Left ventricle myocardium inferior (tissue), 1 donor: ENCODE data around the gene UBTD1. TPM values are rescaled to one million over a fixed set of nuclear protein-coding genes. Genes with fewer than 3 reads are reported as not detected.

Experiments
- DNase-seq: peaks from one replicate; pipeline ENCODE4 v3.0.0-alpha.2; 2020
- H3K27ac ChIP-seq: fragments of 200-600 bp; replicated peaks from 2 replicates; pipeline ENCODE4 v1.8.0; 2021
- H3K27me3 ChIP-seq: fragments of 200-600 bp; 2 replicates; pipeline ENCODE4 v1.8.0; 2021; ENCODE audit warnings: low read depth
- H3K36me3 ChIP-seq: fragments of 200-600 bp; 2 replicates; pipeline ENCODE4 v1.8.0; 2021
- H3K4me1 ChIP-seq: fragments of 200-600 bp; 2 replicates; pipeline ENCODE4 v1.8.0; 2021
- H3K4me3 ChIP-seq: fragments of 200-600 bp; 2 replicates; pipeline ENCODE4 v1.8.0; 2021; ENCODE audit warnings: mild to moderate bottlenecking, moderate library complexity
- H3K9me3 ChIP-seq: fragments of 200-600 bp; replicated peaks from 2 replicates; pipeline ENCODE4 v1.8.0; 2021
- intact Hi-C: fragments of 100-400 bp; cut with micrococcal nuclease; formaldehyde crosslinking; loops from one replicate; pipeline ENCODE4 v1.11.0; 2022
- total RNA-seq: library from RNA; stranded (reverse); fragmentation: NEBNext Ultra II Directional; extraction: Animal tissue kit (Norgen Biotek cat#: 25700); gene quantifications from one replicate; pipeline ENCODE4 v1.2.1, GENCODE V29; 2021
- TF ChIP-seq, protein P1 (sequence below): fragments of 200-600 bp; IDR thresholded peaks from 2 replicates; pipeline ENCODE4 v1.8.0; 2021; ENCODE audit warnings: antibody characterized with exemption, mild to moderate bottlenecking, borderline replicate concordance
- donor health status: DM: no; HTN: yes; CAD: no; lungs with severe emphysema.

The UBTD1 gene
- total RNA-seq, 1 donor from 2014 or later = 17.1 TPM

DNA sequence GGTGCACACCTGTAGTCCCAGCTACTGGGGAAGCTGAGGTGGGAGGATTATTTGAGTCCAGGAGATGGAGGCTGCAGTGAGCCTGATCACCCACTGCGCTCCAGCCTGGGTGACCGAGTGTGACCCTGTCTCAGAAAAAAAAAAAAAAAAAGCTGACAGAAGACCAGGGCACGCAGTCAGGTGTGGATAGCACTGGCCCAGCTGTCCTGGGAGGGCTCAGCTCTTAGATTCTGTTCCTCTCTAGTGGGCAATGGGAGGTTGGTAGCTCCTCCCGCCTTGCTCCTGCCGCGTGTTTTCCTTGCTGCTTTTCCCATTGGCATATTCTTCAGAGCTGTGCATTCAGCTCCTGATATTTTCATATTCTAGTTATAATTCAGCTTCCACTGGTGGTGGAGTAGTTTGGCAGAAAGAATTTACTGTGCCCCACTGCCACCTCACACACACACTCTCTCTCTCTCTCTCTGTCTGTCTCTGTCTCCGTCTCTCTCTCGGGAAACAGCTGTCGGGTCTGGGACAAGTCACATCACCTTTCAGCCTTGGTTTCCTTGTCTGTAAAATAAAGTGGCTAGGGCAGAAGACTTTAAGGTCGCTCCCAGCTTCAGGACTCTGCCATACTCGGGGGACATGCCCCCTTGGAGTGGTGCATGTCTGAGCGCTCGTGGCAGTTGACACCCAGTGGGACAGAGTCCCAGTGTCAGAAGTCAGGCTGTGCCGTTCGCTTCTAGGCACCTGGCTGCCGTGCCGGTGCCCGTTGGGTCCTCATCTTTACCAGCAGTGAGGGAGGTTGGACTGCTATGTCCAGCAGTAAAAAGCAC, 47.9 kb downstream of the UBTD1 start:
- H3K4me3 ChIP-seq = no peak overlapping the region
- H3K9me3 ChIP-seq = no peaks in the 10 kb centered on the region
- DNase-seq = no peak
- no peak overlapping the region for H3K27ac ChIP-seq
- H3K27me3 ChIP-seq = no peaks in the 10 kb centered on the region
- H3K36me3 ChIP-seq = no peaks in the 10 kb centered on the region
- peaks cover 78% of the 10 kb centered on the region for H3K4me1 ChIP-seq
- TF ChIP-seq, protein P1, sequence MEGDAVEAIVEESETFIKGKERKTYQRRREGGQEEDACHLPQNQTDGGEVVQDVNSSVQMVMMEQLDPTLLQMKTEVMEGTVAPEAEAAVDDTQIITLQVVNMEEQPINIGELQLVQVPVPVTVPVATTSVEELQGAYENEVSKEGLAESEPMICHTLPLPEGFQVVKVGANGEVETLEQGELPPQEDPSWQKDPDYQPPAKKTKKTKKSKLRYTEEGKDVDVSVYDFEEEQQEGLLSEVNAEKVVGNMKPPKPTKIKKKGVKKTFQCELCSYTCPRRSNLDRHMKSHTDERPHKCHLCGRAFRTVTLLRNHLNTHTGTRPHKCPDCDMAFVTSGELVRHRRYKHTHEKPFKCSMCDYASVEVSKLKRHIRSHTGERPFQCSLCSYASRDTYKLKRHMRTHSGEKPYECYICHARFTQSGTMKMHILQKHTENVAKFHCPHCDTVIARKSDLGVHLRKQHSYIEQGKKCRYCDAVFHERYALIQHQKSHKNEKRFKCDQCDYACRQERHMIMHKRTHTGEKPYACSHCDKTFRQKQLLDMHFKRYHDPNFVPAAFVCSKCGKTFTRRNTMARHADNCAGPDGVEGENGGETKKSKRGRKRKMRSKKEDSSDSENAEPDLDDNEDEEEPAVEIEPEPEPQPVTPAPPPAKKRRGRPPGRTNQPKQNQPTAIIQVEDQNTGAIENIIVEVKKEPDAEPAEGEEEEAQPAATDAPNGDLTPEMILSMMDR = no peak
- intact Hi-C loops = no loop called here

DNA sequence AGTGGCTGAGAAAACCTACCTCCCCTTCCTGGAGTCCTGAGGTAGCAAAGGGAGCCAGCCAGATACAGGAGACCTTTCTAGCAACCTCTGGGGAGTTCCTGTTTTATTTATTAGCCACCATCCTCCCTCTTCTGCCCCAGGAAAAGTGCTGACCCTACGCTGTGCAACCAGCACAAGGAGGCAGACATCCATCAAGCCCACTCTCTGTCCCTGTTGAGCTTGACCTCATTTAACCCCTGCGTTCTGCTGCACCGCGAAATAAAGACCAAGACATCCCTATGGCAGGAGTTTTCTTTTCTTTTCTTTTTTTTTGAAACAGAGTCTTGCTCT, 48.5 kb downstream of the UBTD1 start:
- TF ChIP-seq, protein P1 = no peak
- H3K4me3 ChIP-seq = no peak overlapping the region
- DNase-seq = no peak
- intact Hi-C loops = no loop called here
- H3K36me3 ChIP-seq = no peaks in the 10 kb centered on the region
- no peaks in the 10 kb centered on the region for H3K27me3 ChIP-seq
- peak overlapping the region; percentile 71 for H3K27ac ChIP-seq
- peaks cover 72% of the 10 kb centered on the region for H3K4me1 ChIP-seq
- H3K9me3 ChIP-seq = no peaks in the 10 kb centered on the region

DNA sequence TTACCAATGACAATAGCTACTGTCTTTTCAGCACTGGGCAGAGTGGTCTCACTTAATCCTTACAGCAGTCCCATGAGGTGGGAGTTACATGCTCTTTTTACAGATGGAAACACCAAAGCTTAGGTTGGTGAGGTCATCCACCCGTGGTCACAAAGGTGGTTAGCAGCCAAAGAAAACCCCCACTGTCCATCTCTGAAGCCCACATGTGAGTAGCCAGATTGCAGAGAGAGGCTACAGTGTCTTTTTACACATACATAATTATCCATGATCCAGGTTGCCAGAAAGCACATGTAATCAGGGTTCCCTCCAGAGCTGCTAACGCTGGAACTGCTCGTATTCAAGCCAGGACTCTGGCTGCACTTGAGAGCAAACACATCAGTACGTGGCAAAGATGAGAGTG, 49.2 kb downstream of the UBTD1 start:
- H3K27me3 ChIP-seq = no peaks in the 10 kb centered on the region
- TF ChIP-seq, protein P1 = no peak
- H3K4me1 ChIP-seq = peaks cover 67% of the 10 kb centered on the region
- no peak for DNase-seq
- H3K4me3 ChIP-seq = no peak overlapping the region
- H3K27ac ChIP-seq = peak overlapping the region; percentile 71
- H3K36me3 ChIP-seq = no peaks in the 10 kb centered on the region
- intact Hi-C loops = no loop called here
- H3K9me3 ChIP-seq = no peaks in the 10 kb centered on the region

DNA sequence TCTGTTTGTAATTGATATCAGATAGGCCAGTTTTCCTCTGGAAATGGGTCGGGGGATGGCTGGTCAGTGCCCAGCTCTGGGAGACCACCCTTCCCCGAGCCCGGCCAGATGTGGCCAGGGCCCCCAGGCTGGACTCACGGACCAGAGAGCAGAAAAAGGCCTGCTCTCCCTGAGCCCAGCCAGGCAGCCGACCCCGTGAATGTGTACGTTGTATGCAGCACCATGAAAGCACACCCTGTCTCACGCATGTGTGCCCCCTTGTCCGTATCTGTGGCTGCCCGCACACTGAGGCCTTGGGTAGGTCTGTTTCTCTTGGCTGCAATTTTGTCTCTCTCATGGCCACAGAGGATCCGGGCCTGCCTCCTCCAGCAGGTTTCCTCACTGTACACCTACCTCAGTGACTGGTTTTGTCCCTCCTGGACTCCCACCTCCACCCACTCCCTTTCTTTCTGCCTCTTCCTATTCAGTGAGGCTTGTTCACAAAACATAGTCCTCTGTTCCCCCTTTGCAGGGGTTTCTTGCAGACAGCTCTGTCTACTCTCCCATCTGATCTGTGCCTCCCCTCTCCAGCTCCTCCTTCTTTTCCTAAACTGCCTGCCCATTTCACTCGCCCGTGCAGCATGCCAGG, 50.2 kb downstream of the UBTD1 start:
- no peak overlapping the region for H3K4me3 ChIP-seq
- no peak for DNase-seq
- H3K27me3 ChIP-seq = no peaks in the 10 kb centered on the region
- peaks cover 67% of the 10 kb centered on the region for H3K4me1 ChIP-seq
- intact Hi-C loops = no loop called here
- no peaks in the 10 kb centered on the region for H3K9me3 ChIP-seq
- H3K27ac ChIP-seq = peak overlapping the region; percentile 71
- TF ChIP-seq, protein P1 = no peak
- no peaks in the 10 kb centered on the region for H3K36me3 ChIP-seq

DNA sequence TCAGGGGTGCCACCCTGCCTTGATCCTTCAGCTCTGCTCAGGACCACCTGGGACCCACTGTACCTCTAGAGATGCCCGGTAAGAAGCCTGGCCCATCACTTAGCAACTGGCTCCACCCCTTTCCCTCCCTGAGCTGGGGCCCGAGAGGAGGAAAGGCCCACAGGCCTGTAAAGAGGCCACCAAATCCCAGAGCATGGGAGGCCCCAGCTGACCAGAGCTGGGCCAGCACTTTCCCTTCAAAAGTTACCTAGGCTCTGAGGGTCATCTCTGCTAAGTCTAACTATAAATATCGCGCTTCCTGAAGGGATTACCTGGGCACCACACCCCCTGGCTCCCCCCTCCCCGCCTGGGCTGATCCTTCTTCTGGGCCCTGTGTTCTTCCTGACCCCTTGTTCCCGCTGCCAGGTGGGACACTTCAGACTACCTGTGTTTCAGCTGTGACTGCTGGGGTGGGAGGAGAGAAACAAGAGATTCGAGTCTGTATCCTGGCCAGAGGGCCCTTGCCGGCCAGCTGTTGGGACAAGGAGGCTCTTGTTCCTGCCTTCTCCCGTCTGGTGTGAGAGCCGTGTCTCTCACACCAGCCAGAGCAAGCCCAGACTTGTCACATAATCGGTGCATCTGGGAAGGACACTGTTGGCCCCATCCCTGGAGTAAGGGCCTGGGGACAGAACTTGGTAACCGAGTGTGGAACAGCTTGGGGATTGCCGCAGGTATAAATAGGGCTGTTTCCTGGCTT, 51.0 kb downstream of the UBTD1 start:
- peak; percentile 43 for DNase-seq
- H3K27me3 ChIP-seq = no peaks in the 10 kb centered on the region
- no peaks in the 10 kb centered on the region for H3K9me3 ChIP-seq
- peaks cover 66% of the 10 kb centered on the region for H3K4me1 ChIP-seq
- no peak overlapping the region for H3K4me3 ChIP-seq
- TF ChIP-seq, protein P1 = no peak
- no peaks in the 10 kb centered on the region for H3K36me3 ChIP-seq
- peak overlapping the region; percentile 71 for H3K27ac ChIP-seq
- intact Hi-C loops = loop anchor here (5.0 kb wide), 1 partner anchor 82 kb away; no protein-coding TSS in a partner anchor
